ENCODE measurements around the gene MALRD1. TPM values are rescaled to one million over a fixed set of nuclear protein-coding genes. Genes with fewer than 3 reads are reported as not detected.

The MALRD1 gene
- total RNA-seq, 1 experiment from 2014 or later, result 0.50 TPM

DNA sequence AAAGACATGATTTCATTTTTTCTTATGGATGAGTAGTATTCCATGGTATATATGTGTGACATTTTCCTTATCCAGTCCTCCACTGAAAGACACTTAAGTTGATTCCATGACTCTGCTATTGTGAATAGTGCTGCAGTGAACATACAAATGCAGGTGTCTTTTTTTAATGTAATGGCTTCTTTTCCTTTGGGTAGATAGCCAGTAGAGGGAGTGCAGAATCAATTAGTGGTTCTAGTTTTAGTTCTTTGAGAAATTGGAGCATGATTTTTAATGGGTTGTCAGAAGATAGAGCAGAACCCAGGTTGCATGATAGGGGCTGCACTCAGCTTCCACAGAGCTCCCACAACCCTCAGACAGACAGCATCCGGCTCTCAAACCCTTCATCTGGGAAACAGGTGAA, 614.7 kb downstream of the MALRD1 start (continued):
- no peak for TF ChIP-seq HMGA2 (CRISPR knock-in tag; IDR thresholded peaks at IDR 0.05)
- TF ChIP-seq EMX1 (CRISPR knock-in tag; IDR thresholded peaks at IDR 0.05), result no peak
- TF ChIP-seq CREM (CRISPR knock-in tag; IDR thresholded peaks at IDR 0.05), result no peak
- TF ChIP-seq TEAD4 (CRISPR knock-in tag; IDR thresholded peaks at IDR 0.05), result no peak
- TF ChIP-seq, protein P1, sequence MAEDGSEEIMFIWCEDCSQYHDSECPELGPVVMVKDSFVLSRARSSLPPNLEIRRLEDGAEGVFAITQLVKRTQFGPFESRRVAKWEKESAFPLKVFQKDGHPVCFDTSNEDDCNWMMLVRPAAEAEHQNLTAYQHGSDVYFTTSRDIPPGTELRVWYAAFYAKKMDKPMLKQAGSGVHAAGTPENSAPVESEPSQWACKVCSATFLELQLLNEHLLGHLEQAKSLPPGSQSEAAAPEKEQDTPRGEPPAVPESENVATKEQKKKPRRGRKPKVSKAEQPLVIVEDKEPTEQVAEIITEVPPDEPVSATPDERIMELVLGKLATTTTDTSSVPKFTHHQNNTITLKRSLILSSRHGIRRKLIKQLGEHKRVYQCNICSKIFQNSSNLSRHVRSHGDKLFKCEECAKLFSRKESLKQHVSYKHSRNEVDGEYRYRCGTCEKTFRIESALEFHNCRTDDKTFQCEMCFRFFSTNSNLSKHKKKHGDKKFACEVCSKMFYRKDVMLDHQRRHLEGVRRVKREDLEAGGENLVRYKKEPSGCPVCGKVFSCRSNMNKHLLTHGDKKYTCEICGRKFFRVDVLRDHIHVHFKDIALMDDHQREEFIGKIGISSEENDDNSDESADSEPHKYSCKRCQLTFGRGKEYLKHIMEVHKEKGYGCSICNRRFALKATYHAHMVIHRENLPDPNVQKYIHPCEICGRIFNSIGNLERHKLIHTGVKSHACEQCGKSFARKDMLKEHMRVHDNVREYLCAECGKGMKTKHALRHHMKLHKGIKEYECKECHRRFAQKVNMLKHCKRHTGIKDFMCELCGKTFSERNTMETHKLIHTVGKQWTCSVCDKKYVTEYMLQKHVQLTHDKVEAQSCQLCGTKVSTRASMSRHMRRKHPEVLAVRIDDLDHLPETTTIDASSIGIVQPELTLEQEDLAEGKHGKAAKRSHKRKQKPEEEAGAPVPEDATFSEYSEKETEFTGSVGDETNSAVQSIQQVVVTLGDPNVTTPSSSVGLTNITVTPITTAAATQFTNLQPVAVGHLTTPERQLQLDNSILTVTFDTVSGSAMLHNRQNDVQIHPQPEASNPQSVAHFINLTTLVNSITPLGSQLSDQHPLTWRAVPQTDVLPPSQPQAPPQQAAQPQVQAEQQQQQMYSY (CRISPR knock-in tag; IDR thresholded peaks at IDR 0.05), result no peak
- no peak for TF ChIP-seq ZNF219 (CRISPR knock-in tag; IDR thresholded peaks at IDR 0.05; ENCODE audit: borderline replicate concordance)
- TF ChIP-seq, protein P2, sequence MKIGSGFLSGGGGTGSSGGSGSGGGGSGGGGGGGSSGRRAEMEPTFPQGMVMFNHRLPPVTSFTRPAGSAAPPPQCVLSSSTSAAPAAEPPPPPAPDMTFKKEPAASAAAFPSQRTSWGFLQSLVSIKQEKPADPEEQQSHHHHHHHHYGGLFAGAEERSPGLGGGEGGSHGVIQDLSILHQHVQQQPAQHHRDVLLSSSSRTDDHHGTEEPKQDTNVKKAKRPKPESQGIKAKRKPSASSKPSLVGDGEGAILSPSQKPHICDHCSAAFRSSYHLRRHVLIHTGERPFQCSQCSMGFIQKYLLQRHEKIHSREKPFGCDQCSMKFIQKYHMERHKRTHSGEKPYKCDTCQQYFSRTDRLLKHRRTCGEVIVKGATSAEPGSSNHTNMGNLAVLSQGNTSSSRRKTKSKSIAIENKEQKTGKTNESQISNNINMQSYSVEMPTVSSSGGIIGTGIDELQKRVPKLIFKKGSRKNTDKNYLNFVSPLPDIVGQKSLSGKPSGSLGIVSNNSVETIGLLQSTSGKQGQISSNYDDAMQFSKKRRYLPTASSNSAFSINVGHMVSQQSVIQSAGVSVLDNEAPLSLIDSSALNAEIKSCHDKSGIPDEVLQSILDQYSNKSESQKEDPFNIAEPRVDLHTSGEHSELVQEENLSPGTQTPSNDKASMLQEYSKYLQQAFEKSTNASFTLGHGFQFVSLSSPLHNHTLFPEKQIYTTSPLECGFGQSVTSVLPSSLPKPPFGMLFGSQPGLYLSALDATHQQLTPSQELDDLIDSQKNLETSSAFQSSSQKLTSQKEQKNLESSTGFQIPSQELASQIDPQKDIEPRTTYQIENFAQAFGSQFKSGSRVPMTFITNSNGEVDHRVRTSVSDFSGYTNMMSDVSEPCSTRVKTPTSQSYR (CRISPR knock-in tag; IDR thresholded peaks at IDR 0.05), result no peak
- TF ChIP-seq PRRX2 (CRISPR knock-in tag; IDR thresholded peaks at IDR 0.05), result no peak
- TF ChIP-seq NR1H2 (CRISPR knock-in tag; IDR thresholded peaks at IDR 0.05), result no peak
- TF ChIP-seq, protein P3, sequence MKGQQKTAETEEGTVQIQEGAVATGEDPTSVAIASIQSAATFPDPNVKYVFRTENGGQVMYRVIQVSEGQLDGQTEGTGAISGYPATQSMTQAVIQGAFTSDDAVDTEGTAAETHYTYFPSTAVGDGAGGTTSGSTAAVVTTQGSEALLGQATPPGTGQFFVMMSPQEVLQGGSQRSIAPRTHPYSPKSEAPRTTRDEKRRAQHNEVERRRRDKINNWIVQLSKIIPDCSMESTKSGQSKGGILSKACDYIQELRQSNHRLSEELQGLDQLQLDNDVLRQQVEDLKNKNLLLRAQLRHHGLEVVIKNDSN (CRISPR knock-in tag; IDR thresholded peaks at IDR 0.05), result no peak

DNA sequence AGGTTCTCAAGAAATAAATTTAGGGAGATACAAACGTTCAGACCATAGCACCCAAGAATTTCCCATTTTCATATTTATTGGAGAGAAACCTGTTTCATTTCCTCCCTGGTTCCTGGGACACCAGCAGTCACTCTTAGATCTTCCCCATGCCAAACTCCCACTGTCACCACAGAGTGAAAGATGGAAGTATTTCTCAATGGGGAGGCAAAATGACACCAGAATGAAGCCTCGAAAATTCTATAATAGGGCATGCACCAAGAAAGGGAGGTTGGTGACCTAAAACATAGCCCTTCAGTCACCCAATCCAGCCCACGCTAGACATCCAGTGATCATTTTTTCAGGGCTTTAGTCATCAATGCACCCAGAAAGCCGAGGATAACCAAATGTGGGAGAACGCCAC, 619.5 kb downstream of the MALRD1 start:
- TF ChIP-seq, protein P4, sequence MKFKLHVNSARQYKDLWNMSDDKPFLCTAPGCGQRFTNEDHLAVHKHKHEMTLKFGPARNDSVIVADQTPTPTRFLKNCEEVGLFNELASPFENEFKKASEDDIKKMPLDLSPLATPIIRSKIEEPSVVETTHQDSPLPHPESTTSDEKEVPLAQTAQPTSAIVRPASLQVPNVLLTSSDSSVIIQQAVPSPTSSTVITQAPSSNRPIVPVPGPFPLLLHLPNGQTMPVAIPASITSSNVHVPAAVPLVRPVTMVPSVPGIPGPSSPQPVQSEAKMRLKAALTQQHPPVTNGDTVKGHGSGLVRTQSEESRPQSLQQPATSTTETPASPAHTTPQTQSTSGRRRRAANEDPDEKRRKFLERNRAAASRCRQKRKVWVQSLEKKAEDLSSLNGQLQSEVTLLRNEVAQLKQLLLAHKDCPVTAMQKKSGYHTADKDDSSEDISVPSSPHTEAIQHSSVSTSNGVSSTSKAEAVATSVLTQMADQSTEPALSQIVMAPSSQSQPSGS (CRISPR knock-in tag; IDR thresholded peaks at IDR 0.05; ENCODE audit: borderline replicate concordance, low read depth), result no peak
- no peak for TF ChIP-seq ZNF138 (CRISPR knock-in tag; conservative IDR thresholded peaks at IDR 0.05)
- TF ChIP-seq, protein P5, sequence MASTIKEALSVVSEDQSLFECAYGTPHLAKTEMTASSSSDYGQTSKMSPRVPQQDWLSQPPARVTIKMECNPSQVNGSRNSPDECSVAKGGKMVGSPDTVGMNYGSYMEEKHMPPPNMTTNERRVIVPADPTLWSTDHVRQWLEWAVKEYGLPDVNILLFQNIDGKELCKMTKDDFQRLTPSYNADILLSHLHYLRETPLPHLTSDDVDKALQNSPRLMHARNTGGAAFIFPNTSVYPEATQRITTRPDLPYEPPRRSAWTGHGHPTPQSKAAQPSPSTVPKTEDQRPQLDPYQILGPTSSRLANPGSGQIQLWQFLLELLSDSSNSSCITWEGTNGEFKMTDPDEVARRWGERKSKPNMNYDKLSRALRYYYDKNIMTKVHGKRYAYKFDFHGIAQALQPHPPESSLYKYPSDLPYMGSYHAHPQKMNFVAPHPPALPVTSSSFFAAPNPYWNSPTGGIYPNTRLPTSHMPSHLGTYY (CRISPR knock-in tag; IDR thresholded peaks at IDR 0.05), result no peak
- no peak for TF ChIP-seq JAZF1 (CRISPR knock-in tag; IDR thresholded peaks at IDR 0.05)
- TF ChIP-seq GRHL2 (CRISPR knock-in tag; IDR thresholded peaks at IDR 0.05; ENCODE audit: insufficient replicate concordance, severe bottlenecking), result no peak
- TF ChIP-seq ZNF263 (CRISPR knock-in tag; IDR thresholded peaks at IDR 0.05; ENCODE audit: low read depth), result no peak
- no peak for TF ChIP-seq ETV6 (CRISPR knock-in tag; IDR thresholded peaks at IDR 0.05)
- TF ChIP-seq, protein P6, sequence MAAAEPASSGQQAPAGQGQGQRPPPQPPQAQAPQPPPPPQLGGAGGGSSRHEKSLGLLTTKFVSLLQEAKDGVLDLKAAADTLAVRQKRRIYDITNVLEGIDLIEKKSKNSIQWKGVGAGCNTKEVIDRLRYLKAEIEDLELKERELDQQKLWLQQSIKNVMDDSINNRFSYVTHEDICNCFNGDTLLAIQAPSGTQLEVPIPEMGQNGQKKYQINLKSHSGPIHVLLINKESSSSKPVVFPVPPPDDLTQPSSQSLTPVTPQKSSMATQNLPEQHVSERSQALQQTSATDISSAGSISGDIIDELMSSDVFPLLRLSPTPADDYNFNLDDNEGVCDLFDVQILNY (CRISPR knock-in tag; IDR thresholded peaks at IDR 0.05), result no peak
- TF ChIP-seq SP1 (CRISPR knock-in tag; conservative IDR thresholded peaks at IDR 0.05), result no peak
- TF ChIP-seq, protein P3 (CRISPR knock-in tag; IDR thresholded peaks at IDR 0.05), result no peak
- no peak for TF ChIP-seq MXD4 (CRISPR knock-in tag; IDR thresholded peaks at IDR 0.05; ENCODE audit: borderline replicate concordance)
- no peak for TF ChIP-seq SMAD3 (CRISPR knock-in tag; IDR thresholded peaks at IDR 0.05; ENCODE audit: borderline replicate concordance)
- TF ChIP-seq ZNF396 (CRISPR knock-in tag; IDR thresholded peaks at IDR 0.05; ENCODE audit: borderline replicate concordance), result no peak
- TF ChIP-seq, protein P7, sequence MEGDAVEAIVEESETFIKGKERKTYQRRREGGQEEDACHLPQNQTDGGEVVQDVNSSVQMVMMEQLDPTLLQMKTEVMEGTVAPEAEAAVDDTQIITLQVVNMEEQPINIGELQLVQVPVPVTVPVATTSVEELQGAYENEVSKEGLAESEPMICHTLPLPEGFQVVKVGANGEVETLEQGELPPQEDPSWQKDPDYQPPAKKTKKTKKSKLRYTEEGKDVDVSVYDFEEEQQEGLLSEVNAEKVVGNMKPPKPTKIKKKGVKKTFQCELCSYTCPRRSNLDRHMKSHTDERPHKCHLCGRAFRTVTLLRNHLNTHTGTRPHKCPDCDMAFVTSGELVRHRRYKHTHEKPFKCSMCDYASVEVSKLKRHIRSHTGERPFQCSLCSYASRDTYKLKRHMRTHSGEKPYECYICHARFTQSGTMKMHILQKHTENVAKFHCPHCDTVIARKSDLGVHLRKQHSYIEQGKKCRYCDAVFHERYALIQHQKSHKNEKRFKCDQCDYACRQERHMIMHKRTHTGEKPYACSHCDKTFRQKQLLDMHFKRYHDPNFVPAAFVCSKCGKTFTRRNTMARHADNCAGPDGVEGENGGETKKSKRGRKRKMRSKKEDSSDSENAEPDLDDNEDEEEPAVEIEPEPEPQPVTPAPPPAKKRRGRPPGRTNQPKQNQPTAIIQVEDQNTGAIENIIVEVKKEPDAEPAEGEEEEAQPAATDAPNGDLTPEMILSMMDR (IDR thresholded peaks at IDR 0.05), result no peak
- no peaks in the 10 kb centered on the region for H3K4me1 Mint-ChIP-seq
- DNase-seq (ENCODE audit: low spot score) (no peak), ATAC-seq (no peak)
- ChIA-PET CTCF (no interaction called here), POLR2A (no interaction called here)
- H3K27ac Mint-ChIP-seq, result no peak overlapping the region
- peaks cover 11% of the 10 kb centered on the region for H3K9me3 Mint-ChIP-seq
- no peaks in the 10 kb centered on the region for H3K36me3 Mint-ChIP-seq
- no peaks in the 10 kb centered on the region; the same call in 1 of the 2 replicates for H3K27me3 Mint-ChIP-seq (ENCODE audit: low read depth)
- H3K4me3 Mint-ChIP-seq, result no peak overlapping the region
